Activated naive CD8-positive, alpha-beta T cell treated with anti-CD3 and anti-CD28 coated beads, Interleukin-2, amount 10 ng/mL, durations not matched to agents 7 days and 5 days (primary cell): Measurements from ENCODE around the gene ZNF444. TPM values are rescaled to one million over a fixed set of nuclear protein-coding genes. Genes with fewer than 3 reads are reported as not detected.
A peak's percentile ranks its signal among the peaks of the same experiment; 100 is the strongest.
"Not testable (repeated sequence)": the region's sequence is repeated elsewhere in the genome, so short reads cannot be mapped to it uniquely, and the experiment has no call there.

Experiments
- ATAC-seq: fragments of 150-1000 bp; cut with Tn5 transposase; one replicate; pipeline ENCODE4 v1.10.0; 2021; ENCODE audit warnings: low read depth, moderate library complexity
- POLR2A ChIA-PET: fragments of 350-600 bp; sonication (Branson Sonifier 250); formaldehyde crosslinking; loops from one replicate; lab custom pipeline; 2021; ENCODE audit warnings: antibody characterized with exemption; lab: Charles Lee
- DNase-seq: peaks from one replicate; pipeline ENCODE4 v3.0.0; 2021
- H3K27ac Mint-ChIP-seq: one replicate; pipeline ENCODE4 v1.8.0; 2022; ENCODE audit warnings: mild to moderate bottlenecking, mixed read lengths
- H3K27me3 Mint-ChIP-seq: one replicate; pipeline ENCODE4 v1.8.0; 2022; ENCODE audit warnings: mild to moderate bottlenecking, moderate library complexity, mixed read lengths
- H3K36me3 Mint-ChIP-seq: one replicate; pipeline ENCODE4 v1.8.0; 2021; ENCODE audit warnings: mild to moderate bottlenecking, mixed read lengths
- H3K4me1 Mint-ChIP-seq: one replicate; pipeline ENCODE4 v1.8.0; 2021; ENCODE audit warnings: mixed read lengths
- H3K4me3 Mint-ChIP-seq: one replicate; pipeline ENCODE4 v1.8.0; 2022; ENCODE audit warnings: mild to moderate bottlenecking, moderate library complexity, mixed read lengths
- H3K9me3 Mint-ChIP-seq: one replicate; pipeline ENCODE4 v1.8.0; 2021; ENCODE audit warnings: mixed read lengths
- total RNA-seq, 2 experiments: library from RNA; stranded (reverse); gene quantifications; one replicate each; pipeline ENCODE4 v1.2.3, GENCODE V29; 2021

ZNF444 gene
- 10 to 100 TPM; 31.7 to 37.4 TPM for total RNA-seq

DNA sequence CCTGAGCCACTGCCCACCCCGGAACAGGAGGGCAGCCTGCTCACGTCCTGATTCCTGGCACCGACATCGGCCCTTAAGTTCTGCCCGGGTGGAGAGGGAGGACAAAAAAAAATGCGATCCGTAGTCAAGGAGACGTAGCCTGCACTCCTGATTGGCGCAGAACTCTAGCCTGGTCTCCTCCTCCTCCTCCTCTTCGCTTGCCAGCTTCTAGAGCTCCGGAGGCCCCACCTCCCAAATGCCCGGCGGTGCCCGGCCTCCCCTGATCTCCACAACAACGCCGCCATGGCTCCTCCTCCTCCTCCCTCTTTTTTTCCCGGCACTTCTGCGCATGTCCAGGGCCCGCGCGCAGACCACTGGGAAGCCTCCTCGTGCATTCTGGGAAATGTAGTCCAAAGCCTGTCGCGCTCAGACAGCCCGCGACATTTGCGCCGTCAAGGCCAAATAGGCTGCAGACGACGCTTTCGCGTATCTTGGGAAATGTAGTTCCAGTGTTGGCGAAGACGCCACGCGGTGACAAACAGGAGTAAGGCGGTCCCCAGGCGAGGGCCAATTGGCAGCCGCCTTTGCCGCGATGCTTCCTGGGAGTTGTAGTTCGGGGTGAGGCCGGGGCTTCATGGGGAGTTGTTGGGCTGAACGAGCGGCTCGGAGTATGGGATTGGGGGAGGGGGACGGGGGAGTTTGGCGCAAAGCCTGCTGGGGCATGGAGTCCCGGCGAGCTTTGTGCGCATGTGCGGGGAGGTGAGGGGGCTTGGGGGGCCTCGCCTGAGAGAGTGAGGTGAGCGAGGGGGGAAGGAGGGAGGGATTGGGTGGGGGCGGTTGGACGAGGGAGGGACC is at the start of gene ZNF444:
TSS of gene ZNF444 (plus strand) at position 705 of the 834 bp plus-strand sequence. CDS start 5,625 bp downstream, outside the sequence.
- Mint-ChIP-seq H3K27ac (peak within 1 kb of the TSS; percentile 88), H3K9me3 (no peaks in the 10 kb centered on the region), H3K36me3 (peaks cover 1% of the 10 kb centered on the region), H3K4me1 (peaks cover 29% of the 10 kb centered on the region), H3K27me3 (no peaks in the 10 kb centered on the region), H3K4me3 (peak within 1 kb of the TSS; percentile 88)
- POLR2A ChIA-PET, result interaction anchor here (1.3 to 4.2 kb wide), 4 partner anchors 19 to 60 kb away, joined by 3 to 35 read pairs (median 4); partner anchors contain the start of gene ZNF787
- DNase-seq, result peak; percentile 95
- peak; percentile 88 for ATAC-seq

- H3K27ac Mint-ChIP-seq, result no peak overlapping the region
- no peak for DNase-seq
- H3K4me3 Mint-ChIP-seq, result no peak overlapping the region
Measured at GRCh38 chr19:56091751-56092546, 49.1 kb upstream of the ZNF444 start.

DNA sequence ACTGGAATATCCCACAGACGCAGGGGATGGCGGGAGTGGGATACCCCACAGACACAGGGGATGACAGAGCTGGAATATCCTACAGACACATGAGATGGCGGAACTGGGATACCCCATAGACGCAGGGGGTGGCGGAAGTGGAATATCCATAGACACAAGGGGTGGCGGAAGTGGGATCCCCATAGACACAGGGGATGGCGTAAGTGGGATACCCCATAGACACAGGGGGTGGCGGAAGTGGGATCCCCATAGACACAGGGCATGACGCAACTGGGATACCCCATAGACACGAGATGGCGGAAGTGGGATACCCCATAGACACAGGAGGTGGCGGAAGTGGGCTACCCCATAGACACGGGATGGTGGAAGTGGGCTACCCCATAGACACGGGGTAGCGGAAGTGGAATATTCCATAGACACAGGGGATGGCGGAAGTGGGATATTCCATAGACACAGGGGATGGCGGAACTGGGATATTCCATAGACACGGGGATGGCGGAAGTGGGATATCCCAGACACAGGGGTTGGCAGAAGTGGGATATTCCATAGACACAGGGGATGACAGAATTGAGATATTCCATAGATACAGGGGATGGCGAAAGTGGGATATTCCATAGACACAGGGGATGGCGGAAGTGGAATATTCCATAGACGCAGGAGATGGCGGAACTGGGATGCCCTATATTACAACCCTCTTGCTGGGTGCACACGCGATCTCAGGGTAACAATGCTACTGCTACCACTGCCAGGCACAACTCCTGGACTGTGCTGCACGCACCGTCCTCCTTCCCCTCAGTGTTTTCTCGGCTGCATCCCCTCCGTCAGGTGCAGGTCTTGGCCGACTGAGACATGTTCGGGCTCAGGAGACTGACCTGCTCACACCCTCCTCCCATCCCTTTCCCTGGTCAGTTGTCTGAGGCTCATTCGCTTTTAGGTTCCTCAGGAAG is 48.1 kb upstream of the ZNF444 start:
- H3K4me1 Mint-ChIP-seq, result no peaks in the 10 kb centered on the region
- no peak overlapping the region for H3K4me3 Mint-ChIP-seq
- POLR2A ChIA-PET, result no interaction called here
- no peak for ATAC-seq
- DNase-seq, result no peak
- peaks cover 30% of the 10 kb centered on the region for H3K36me3 Mint-ChIP-seq
- peak overlapping the region; percentile 32 for H3K27ac Mint-ChIP-seq
- H3K27me3 Mint-ChIP-seq, result no peaks in the 10 kb centered on the region
- H3K9me3 Mint-ChIP-seq, result peaks cover 6% of the 10 kb centered on the region

More at GRCh38 chr19:56091751-56092546, 49.1 kb upstream of the ZNF444 start:
- Mint-ChIP-seq H3K27me3 (no peaks in the 10 kb centered on the region), H3K36me3 (peaks cover 30% of the 10 kb centered on the region), H3K9me3 (peaks cover 6% of the 10 kb centered on the region), H3K4me1 (no peaks in the 10 kb centered on the region)
- POLR2A ChIA-PET, result no interaction called here
- no peak for ATAC-seq

DNA sequence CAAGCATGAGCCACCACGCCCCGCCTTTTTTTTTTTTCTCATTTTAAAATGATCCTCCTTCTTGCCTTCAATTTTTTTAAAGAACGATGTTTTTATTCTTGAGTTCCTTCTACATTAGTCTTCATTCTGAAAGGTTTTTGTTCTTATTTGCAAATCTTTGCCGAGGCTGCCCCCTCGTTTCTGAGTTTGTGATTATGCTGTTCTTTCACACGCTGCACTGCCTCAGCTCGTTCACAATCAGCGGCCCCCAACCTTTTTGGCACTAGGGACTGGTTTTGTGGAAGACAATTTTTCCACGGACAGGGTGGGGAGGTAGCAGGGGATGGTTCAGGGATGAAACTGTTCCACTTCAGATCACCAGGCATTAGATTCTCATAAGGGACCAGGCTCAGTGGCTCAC is 46.6 kb upstream of the ZNF444 start:
- POLR2A ChIA-PET, result no interaction called here
- Mint-ChIP-seq H3K4me3 (no peak overlapping the region), H3K27ac (no peak overlapping the region), H3K36me3 (peaks cover 30% of the 10 kb centered on the region), H3K4me1 (no peaks in the 10 kb centered on the region), H3K27me3 (no peaks in the 10 kb centered on the region), H3K9me3 (peaks cover 6% of the 10 kb centered on the region)
- no peak for DNase-seq
- no peak for ATAC-seq

- Mint-ChIP-seq H3K4me3 (no peak overlapping the region), H3K4me1 (no peaks in the 10 kb centered on the region), H3K27ac (no peak overlapping the region), H3K9me3 (peaks cover 6% of the 10 kb centered on the region), H3K27me3 (no peaks in the 10 kb centered on the region), H3K36me3 (peaks cover 30% of the 10 kb centered on the region)
- DNase-seq (no peak), ATAC-seq (no peak)
- POLR2A ChIA-PET, result no interaction called here
Measured at GRCh38 chr19:56096665-56097064, 44.4 kb upstream of the ZNF444 start.

GRCh38 chr19:56097306-56097705 is 43.8 kb upstream of the ZNF444 start:
- H3K27ac Mint-ChIP-seq, result no peak overlapping the region
- POLR2A ChIA-PET, result no interaction called here
- DNase-seq (no peak), ATAC-seq (no peak)
- H3K27me3 Mint-ChIP-seq, result no peaks in the 10 kb centered on the region
- peaks cover 29% of the 10 kb centered on the region for H3K36me3 Mint-ChIP-seq
- H3K4me1 Mint-ChIP-seq, result no peaks in the 10 kb centered on the region
- H3K4me3 Mint-ChIP-seq, result no peak overlapping the region
- peaks cover 6% of the 10 kb centered on the region for H3K9me3 Mint-ChIP-seq

- Mint-ChIP-seq H3K4me1 (no peaks in the 10 kb centered on the region), H3K4me3 (no peak overlapping the region), H3K36me3 (peaks cover 25% of the 10 kb centered on the region), H3K27me3 (no peaks in the 10 kb centered on the region), H3K27ac (no peak overlapping the region), H3K9me3 (peaks cover 3% of the 10 kb centered on the region)
- DNase-seq (no peak), ATAC-seq (no peak)
- POLR2A ChIA-PET, result no interaction called here
Measured at GRCh38 chr19:56097776-56098175, 43.3 kb upstream of the ZNF444 start.

DNA sequence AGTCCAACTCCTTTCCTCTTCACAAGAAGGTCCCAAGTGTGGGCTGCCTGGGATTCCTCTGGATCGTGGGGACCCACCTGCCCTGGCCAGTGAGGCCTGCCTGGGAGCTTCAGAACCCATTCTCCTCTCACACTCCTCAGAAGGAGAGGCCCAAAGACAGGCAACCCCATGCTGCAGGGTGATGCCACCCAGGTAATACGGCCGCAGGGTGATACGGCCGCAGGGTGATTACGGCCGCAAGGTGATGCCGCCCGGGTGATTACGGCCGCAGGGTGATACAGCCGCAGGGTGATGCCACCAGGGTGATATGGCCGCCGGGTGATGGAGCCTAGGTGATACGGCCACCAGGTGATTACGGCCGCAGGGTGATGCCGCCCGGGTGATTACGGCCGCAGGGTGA is 42.9 kb upstream of the ZNF444 start:
- DNase-seq, H3K27me3 Mint-ChIP-seq, H3K4me1 Mint-ChIP-seq, POLR2A ChIA-PET, H3K4me3 Mint-ChIP-seq, H3K9me3 Mint-ChIP-seq, ATAC-seq, H3K27ac Mint-ChIP-seq: not testable (repeated sequence)
- H3K36me3 Mint-ChIP-seq, result peaks cover 20% of the 10 kb centered on the region

DNA sequence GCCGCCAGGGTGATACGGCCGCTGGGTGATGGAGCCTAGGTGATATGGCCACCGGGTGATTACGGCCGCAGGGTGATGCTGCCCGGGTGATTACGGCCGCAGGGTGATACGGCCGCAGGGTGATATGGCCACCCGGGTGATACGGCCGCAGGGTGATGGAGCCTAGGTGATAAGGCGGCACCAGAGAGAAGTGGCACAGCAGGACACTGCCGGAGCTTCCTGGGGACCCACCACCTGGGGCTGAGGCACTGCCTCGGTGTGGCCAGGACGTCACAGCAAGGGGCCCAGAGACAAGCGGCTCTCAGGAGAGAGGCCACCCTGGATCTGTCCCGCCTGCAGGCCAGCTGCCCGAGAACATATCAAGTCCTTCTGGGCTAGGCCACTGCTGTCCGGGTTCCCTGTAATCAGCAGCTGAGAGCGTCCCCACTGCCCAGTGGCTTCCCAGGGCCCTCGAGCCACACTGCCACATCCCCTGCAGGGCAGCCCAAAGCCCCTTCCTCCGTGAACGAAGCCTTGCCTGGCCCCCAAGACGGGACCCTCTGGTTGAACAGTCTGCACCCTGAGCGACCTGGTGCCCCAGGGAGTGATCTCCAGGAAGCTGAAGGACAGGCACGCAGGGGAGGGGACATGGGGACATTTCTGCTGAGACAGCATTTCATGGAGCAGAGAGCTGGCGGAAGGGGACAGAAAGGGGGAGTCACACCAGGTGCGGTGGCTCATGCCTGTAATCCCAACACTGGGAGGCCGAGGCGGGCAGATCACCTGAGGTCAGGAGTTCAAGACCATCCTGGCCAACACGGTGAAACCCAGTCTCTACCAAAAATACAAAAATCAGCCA is 42.1 kb upstream of the ZNF444 start:
- ATAC-seq (no peak), DNase-seq (no peak)
- Mint-ChIP-seq H3K9me3 (no peaks in the 10 kb centered on the region), H3K4me1 (no peaks in the 10 kb centered on the region), H3K36me3 (peaks cover 13% of the 10 kb centered on the region), H3K27ac (no peak overlapping the region), H3K27me3 (no peaks in the 10 kb centered on the region), H3K4me3 (no peak overlapping the region)
- POLR2A ChIA-PET, result no interaction called here

GRCh38 chr19:56099638-56100539 is 41.2 kb upstream of the ZNF444 start:
- Mint-ChIP-seq H3K27ac (peak overlapping the region; percentile 48), H3K9me3 (no peaks in the 10 kb centered on the region), H3K27me3 (no peaks in the 10 kb centered on the region), H3K36me3 (peaks cover 8% of the 10 kb centered on the region), H3K4me1 (no peaks in the 10 kb centered on the region), H3K4me3 (no peak overlapping the region)
- POLR2A ChIA-PET, result interaction anchor here (0.6 kb wide), 1 partner anchor 241 kb away, joined by 4 read pairs; no protein-coding TSS in a partner anchor
- DNase-seq (no peak), ATAC-seq (no peak)

- H3K4me1 Mint-ChIP-seq, result peaks cover 7% of the 10 kb centered on the region
- POLR2A ChIA-PET, result no interaction called here
- no peak overlapping the region for H3K4me3 Mint-ChIP-seq
- no peak overlapping the region for H3K27ac Mint-ChIP-seq
- ATAC-seq (no peak), DNase-seq (no peak)
- no peaks in the 10 kb centered on the region for H3K27me3 Mint-ChIP-seq
- H3K9me3 Mint-ChIP-seq, result no peaks in the 10 kb centered on the region
- no peaks in the 10 kb centered on the region for H3K36me3 Mint-ChIP-seq
Measured at GRCh38 chr19:56101095-56101494, 40.0 kb upstream of the ZNF444 start.
